NCI-H2196 (cell line): ENCODE measurements around the gene STH.

ENCODE experiments used
- DNase-seq: peaks from one replicate; lab custom pipeline; 2025; ENCODE audit not compliant: unreplicated experiment; lab: John Stamatoyannopoulos, UW

Gene STH

GRCh38 chr17:45983614-45984310 is 15.3 kb upstream of the STH start:
- DNase-seq: no peak

- DNase-seq: no peak
These were observed 14.7 kb upstream of the STH start for GRCh38 chr17:45984368-45984767.

GRCh38 chr17:45985447-45985846 is 13.6 kb upstream of the STH start:
- no peak for DNase-seq

GRCh38 chr17:45986056-45986455 is 13.0 kb upstream of the STH start:
- no peak for DNase-seq

- DNase-seq: no peak
These were observed 11.3 kb upstream of the STH start for GRCh38 chr17:45987706-45988105.

GRCh38 chr17:45989759-45990158 is 9.3 kb upstream of the STH start:
- no peak for DNase-seq

GRCh38 chr17:45990886-45991285 is 8.2 kb upstream of the STH start:
- no peak for DNase-seq

GRCh38 chr17:45991341-45991740 is 7.7 kb upstream of the STH start:
- no peak for DNase-seq

- DNase-seq: no peak
These were observed 6.9 kb upstream of the STH start for GRCh38 chr17:45992175-45992574.

- no peak for DNase-seq
These were observed 6.1 kb upstream of the STH start for GRCh38 chr17:45992904-45993303.

- no peak for DNase-seq
These were observed 5.0 kb upstream of the STH start for GRCh38 chr17:45993962-45994627.

- no peak for DNase-seq
These were observed 4.1 kb upstream of the STH start for GRCh38 chr17:45994987-45995386.

- no peak for DNase-seq
These were observed 3.3 kb upstream of the STH start for GRCh38 chr17:45995627-45996270.

- DNase-seq: no peak
These were observed 2.6 kb upstream of the STH start for GRCh38 chr17:45996282-45996937.

GRCh38 chr17:45997166-45997565 is 1.9 kb upstream of the STH start:
- no peak for DNase-seq

- DNase-seq: no peak
These were observed 1.4 kb upstream of the STH start for GRCh38 chr17:45997624-45998023.

GRCh38 chr17:45999900-46000290 is 845 bp downstream of the STH start:
- DNase-seq: no peak

GRCh38 chr17:46000292-46000691 is 1.2 kb downstream of the STH start:
- DNase-seq: no peak

- no peak for DNase-seq
These were observed 1.7 kb downstream of the STH start for GRCh38 chr17:46000757-46001156.

- no peak for DNase-seq
These were observed 2.6 kb downstream of the STH start for GRCh38 chr17:46001390-46002310.
